ENCODE measurements around the gene ONECUT2. TPM values are rescaled to one million over a fixed set of nuclear protein-coding genes. Genes with fewer than 3 reads are reported as not detected.
"Not testable (repeated sequence)": the region's sequence is repeated elsewhere in the genome, so short reads cannot be mapped to it uniquely, and the experiment has no call there.

Gene ONECUT2
- polyA plus RNA-seq, 2 donors, result under 0.01 TPM

- no peaks in the 10 kb centered on the region for H3K36me3 ChIP-seq (ENCODE audit: control insufficient read depth in 2 of 2, insufficient read depth in 2 of 2, low read length in 1 of 2)
- H3K27ac ChIP-seq (ENCODE audit: low read depth in 2 of 2, low read length in 1 of 2), result no peak overlapping the region
- no peaks in the 10 kb centered on the region for H3K27me3 ChIP-seq (ENCODE audit: control insufficient read depth in 1 of 2, insufficient read depth in 2 of 2, low read length in 2 of 2)
- H3K4me3 ChIP-seq (ENCODE audit: low read depth in 1 of 2, low read length in 2 of 2), result no peak overlapping the region
- no peaks in the 10 kb centered on the region for H3K4me1 ChIP-seq (ENCODE audit: control insufficient read depth in 2 of 2, insufficient read depth in 2 of 2, low read length in 1 of 2)
- 48 to 57% methylated on average over 1 of the region's 1 CpG for WGBS, 2 donors
- no peaks in the 10 kb centered on the region for H3K9me3 ChIP-seq (ENCODE audit: control insufficient read depth in 2 of 2, insufficient read depth in 1 of 2, low read depth in 1 of 2, low read length in 1 of 2)
Measured at GRCh38 chr18:57505231-57505630, 70.1 kb downstream of the ONECUT2 start.

- Histone ChIP-seq H3K36me3 (ENCODE audit: control insufficient read depth in 2 of 2, insufficient read depth in 2 of 2, low read length in 1 of 2) (no peaks in the 10 kb centered on the region), H3K4me1 (ENCODE audit: control insufficient read depth in 2 of 2, insufficient read depth in 2 of 2, low read length in 1 of 2) (no peaks in the 10 kb centered on the region), H3K9me3 (ENCODE audit: control insufficient read depth in 2 of 2, insufficient read depth in 1 of 2, low read depth in 1 of 2, low read length in 1 of 2) (no peaks in the 10 kb centered on the region), H3K27me3 (ENCODE audit: control insufficient read depth in 1 of 2, insufficient read depth in 2 of 2, low read length in 2 of 2) (no peaks in the 10 kb centered on the region), H3K4me3 (ENCODE audit: low read depth in 1 of 2, low read length in 2 of 2) (no peak overlapping the region), H3K27ac (ENCODE audit: low read depth in 2 of 2, low read length in 1 of 2) (no peak overlapping the region)
- 64 to 67% methylated on average over 6 of the region's 6 CpGs for WGBS, 2 donors
Measured at GRCh38 chr18:57516056-57516455, 80.9 kb downstream of the ONECUT2 start.

DNA sequence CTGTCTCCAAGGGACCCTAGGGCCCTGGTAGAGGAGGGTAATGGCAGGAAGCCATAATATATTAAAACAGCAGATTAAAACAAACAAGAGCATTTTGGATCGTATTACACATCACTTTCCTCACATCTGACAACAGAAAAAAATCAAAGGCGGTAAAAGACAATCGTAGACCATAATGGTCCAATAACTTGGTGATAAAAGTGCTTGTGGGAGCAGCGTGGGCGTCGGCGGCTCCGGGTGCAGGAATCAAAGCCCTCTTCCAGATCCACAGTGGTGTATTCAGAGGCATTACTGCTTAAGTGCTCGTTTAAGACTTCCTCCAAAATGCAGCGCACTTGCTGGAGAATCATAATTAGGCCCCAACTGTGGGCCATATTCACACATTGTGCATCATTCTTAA is 83.4 kb downstream of the ONECUT2 start:
- H3K9me3 ChIP-seq (ENCODE audit: control insufficient read depth in 2 of 2, insufficient read depth in 1 of 2, low read depth in 1 of 2, low read length in 1 of 2), result no peaks in the 10 kb centered on the region
- H3K27me3 ChIP-seq (ENCODE audit: control insufficient read depth in 1 of 2, insufficient read depth in 2 of 2, low read length in 2 of 2), result no peaks in the 10 kb centered on the region
- H3K4me3 ChIP-seq (ENCODE audit: low read depth in 1 of 2, low read length in 2 of 2), result no peak overlapping the region
- 72 to 81% methylated on average over 10 of the region's 10 CpGs for WGBS, 2 donors
- H3K4me1 ChIP-seq (ENCODE audit: control insufficient read depth in 2 of 2, insufficient read depth in 2 of 2, low read length in 1 of 2), result peaks cover 0 to under 1% of the 10 kb centered on the region in 2 donors
- no peak overlapping the region for H3K27ac ChIP-seq (ENCODE audit: low read depth in 2 of 2, low read length in 1 of 2)
- H3K36me3 ChIP-seq (ENCODE audit: control insufficient read depth in 2 of 2, insufficient read depth in 2 of 2, low read length in 1 of 2), result no peaks in the 10 kb centered on the region

GRCh38 chr18:57519668-57520424 is 84.7 kb downstream of the ONECUT2 start:
- H3K4me1 ChIP-seq (ENCODE audit: control insufficient read depth in 2 of 2, insufficient read depth in 2 of 2, low read length in 1 of 2), result peaks cover 0 to 2% of the 10 kb centered on the region in 2 donors
- WGBS, 2 donors, result 61 to 64% methylated on average over 7 of the region's 7 CpGs
- H3K36me3 ChIP-seq (ENCODE audit: control insufficient read depth in 2 of 2, insufficient read depth in 2 of 2, low read length in 1 of 2), result no peaks in the 10 kb centered on the region

DNA sequence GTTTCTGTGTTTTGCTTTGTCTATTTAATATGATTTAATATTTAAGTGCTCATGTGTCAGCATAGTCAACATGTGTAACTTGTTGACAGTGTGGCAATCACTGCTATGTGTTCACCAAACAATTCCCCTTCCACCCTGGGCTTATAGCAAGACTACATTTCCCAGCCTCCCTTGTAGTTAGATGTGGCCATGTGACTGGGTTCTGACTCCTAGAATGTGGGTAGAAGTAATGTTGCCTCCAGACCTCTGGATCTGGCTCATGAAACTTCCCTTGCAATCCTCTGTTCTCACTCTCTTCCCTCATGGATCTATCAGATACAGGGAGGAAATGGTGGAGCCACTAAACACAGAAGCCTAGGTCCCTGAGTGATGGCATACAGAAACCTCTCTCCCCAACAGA is 87.2 kb downstream of the ONECUT2 start:
- not testable (repeated sequence) for H3K27me3 ChIP-seq (ENCODE audit: control insufficient read depth in 1 of 2, insufficient read depth in 2 of 2, low read length in 2 of 2); H3K36me3 ChIP-seq (ENCODE audit: control insufficient read depth in 2 of 2, insufficient read depth in 2 of 2, low read length in 1 of 2); H3K4me1 ChIP-seq (ENCODE audit: control insufficient read depth in 2 of 2, insufficient read depth in 2 of 2, low read length in 1 of 2); H3K4me3 ChIP-seq (ENCODE audit: low read depth in 1 of 2, low read length in 2 of 2); H3K27ac ChIP-seq (ENCODE audit: low read depth in 2 of 2, low read length in 1 of 2); H3K9me3 ChIP-seq (ENCODE audit: control insufficient read depth in 2 of 2, insufficient read depth in 1 of 2, low read depth in 1 of 2, low read length in 1 of 2)

More at GRCh38 chr18:57519668-57520424, 84.7 kb downstream of the ONECUT2 start:
- H3K27ac ChIP-seq (ENCODE audit: low read depth in 2 of 2, low read length in 1 of 2), result no peak overlapping the region
- H3K27me3 ChIP-seq (ENCODE audit: control insufficient read depth in 1 of 2, insufficient read depth in 2 of 2, low read length in 2 of 2), result no peaks in the 10 kb centered on the region
- no peaks in the 10 kb centered on the region for H3K9me3 ChIP-seq (ENCODE audit: control insufficient read depth in 2 of 2, insufficient read depth in 1 of 2, low read depth in 1 of 2, low read length in 1 of 2)
- no peak overlapping the region for H3K4me3 ChIP-seq (ENCODE audit: low read depth in 1 of 2, low read length in 2 of 2)

DNA sequence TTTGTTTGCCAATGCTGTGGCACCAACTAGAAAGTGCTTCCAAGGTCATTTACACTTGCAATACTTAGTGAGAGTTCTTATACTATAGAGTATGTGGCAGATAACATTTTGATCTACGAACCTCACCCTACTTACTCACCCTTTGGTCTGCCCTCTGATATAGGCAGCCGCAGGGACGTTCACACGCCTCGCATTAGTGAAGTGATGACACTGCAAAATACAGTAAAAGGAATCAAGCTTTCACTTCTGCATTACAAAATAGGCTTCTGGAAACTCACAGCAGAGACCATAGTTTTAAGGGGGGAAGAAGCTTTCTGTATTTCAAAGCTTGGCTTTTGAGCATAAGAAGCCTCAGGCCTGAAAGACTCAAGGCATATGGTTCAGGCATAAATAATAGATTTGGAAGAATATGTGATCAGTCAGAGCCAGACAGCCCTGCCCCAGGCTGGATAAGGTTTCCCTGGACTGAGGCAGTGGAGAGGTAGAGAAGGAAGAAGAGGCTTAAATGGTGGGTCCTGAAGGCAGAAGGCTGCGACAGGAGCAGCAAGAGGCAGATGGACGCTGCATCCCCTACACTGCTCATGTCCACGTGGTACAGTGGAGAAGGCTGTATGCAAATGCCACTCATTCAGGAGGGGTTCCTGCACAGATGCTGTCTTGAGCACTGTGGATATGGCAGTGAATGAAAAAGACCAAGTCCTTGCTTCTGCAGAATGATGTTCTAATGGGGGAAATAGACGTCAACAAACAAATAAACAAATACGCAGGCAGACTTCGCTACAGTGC is 88.2 kb downstream of the ONECUT2 start:
- WGBS, 2 donors, result 75 to 76% methylated on average over 11 of the region's 11 CpGs
- Histone ChIP-seq H3K27me3 (ENCODE audit: control insufficient read depth in 1 of 2, insufficient read depth in 2 of 2, low read length in 2 of 2) (no peaks in the 10 kb centered on the region), H3K4me1 (ENCODE audit: control insufficient read depth in 2 of 2, insufficient read depth in 2 of 2, low read length in 1 of 2) (peaks cover 0 to 2% of the 10 kb centered on the region in 2 donors)

DNA sequence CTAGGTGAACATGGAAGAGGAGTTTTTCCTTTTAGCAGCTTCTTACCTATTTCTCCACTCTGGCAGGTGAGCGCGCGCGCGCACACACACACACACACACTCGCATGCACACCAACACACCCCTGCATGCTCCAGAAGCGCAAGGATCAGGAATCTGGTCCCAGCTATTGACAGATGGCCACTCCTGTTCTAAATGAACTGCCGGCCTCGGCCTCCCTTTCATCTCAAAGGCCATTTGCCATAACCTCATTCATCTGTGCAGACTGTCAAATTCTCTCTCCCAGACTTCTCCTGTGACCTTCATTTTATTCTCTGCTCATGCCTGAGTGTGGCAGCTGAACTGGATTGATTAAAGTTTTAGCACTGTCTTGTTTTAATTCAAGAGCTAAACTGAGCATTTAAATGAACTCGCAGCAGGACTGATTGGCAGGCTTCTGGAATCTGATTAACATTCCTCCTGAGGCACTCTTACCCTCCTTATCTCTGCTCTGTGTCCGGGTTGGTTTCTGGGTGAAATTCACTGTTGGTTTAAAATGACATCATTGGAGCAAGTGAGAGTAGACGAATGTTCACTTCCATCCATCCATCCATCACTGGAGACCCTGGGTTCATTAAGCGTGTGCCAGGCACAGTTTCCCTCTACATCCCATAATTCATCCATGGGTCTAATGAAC is 92.5 kb downstream of the ONECUT2 start:
- Histone ChIP-seq H3K4me3 (ENCODE audit: low read depth in 1 of 2, low read length in 2 of 2) (no peak overlapping the region), H3K9me3 (ENCODE audit: control insufficient read depth in 2 of 2, insufficient read depth in 1 of 2, low read depth in 1 of 2, low read length in 1 of 2) (no peaks in the 10 kb centered on the region)
- 55 to 62% methylated on average over 13 of the region's 13 CpGs for WGBS, 2 donors

More for the DNA sequence above, 88.2 kb downstream of the ONECUT2 start:
- Histone ChIP-seq H3K9me3 (ENCODE audit: control insufficient read depth in 2 of 2, insufficient read depth in 1 of 2, low read depth in 1 of 2, low read length in 1 of 2) (no peaks in the 10 kb centered on the region), H3K36me3 (ENCODE audit: control insufficient read depth in 2 of 2, insufficient read depth in 2 of 2, low read length in 1 of 2) (no peaks in the 10 kb centered on the region), H3K27ac (ENCODE audit: low read depth in 2 of 2, low read length in 1 of 2) (no peak overlapping the region), H3K4me3 (ENCODE audit: low read depth in 1 of 2, low read length in 2 of 2) (no peak overlapping the region)

DNA sequence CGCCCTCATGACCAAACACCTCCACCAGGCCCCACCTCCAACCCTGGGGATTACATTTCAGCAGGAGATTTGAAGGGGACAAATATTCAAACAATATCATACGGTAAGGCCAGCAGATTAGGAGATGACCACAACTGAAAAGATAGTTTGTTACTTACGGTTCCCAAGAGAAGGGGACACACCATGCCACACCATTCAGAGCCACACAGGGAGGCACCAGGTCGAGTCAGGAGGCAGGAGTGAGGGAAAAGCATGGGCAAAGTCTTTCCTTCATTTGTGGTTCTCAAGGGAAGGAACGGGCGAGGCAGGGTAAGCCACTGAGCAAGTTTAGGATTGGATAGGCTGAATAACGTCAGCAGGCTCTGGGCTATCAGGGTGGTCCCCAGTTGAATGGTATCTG is 94.0 kb downstream of the ONECUT2 start:
- no peaks in the 10 kb centered on the region for H3K36me3 ChIP-seq (ENCODE audit: control insufficient read depth in 2 of 2, insufficient read depth in 2 of 2, low read length in 1 of 2)
- no peaks in the 10 kb centered on the region for H3K9me3 ChIP-seq (ENCODE audit: control insufficient read depth in 2 of 2, insufficient read depth in 1 of 2, low read depth in 1 of 2, low read length in 1 of 2)
- no peaks in the 10 kb centered on the region for H3K4me1 ChIP-seq (ENCODE audit: control insufficient read depth in 2 of 2, insufficient read depth in 2 of 2, low read length in 1 of 2)
- H3K27me3 ChIP-seq (ENCODE audit: control insufficient read depth in 1 of 2, insufficient read depth in 2 of 2, low read length in 2 of 2), result no peaks in the 10 kb centered on the region
- WGBS, 2 donors, result 74 to 81% methylated on average over 7 of the region's 7 CpGs
- no peak overlapping the region for H3K27ac ChIP-seq (ENCODE audit: low read depth in 2 of 2, low read length in 1 of 2)
- no peak overlapping the region for H3K4me3 ChIP-seq (ENCODE audit: low read depth in 1 of 2, low read length in 2 of 2)

More for the DNA sequence above, 92.5 kb downstream of the ONECUT2 start:
- no peaks in the 10 kb centered on the region for H3K27me3 ChIP-seq (ENCODE audit: control insufficient read depth in 1 of 2, insufficient read depth in 2 of 2, low read length in 2 of 2)
- H3K36me3 ChIP-seq (ENCODE audit: control insufficient read depth in 2 of 2, insufficient read depth in 2 of 2, low read length in 1 of 2), result no peaks in the 10 kb centered on the region
- no peak overlapping the region for H3K27ac ChIP-seq (ENCODE audit: low read depth in 2 of 2, low read length in 1 of 2)
- peaks cover 0 to 2% of the 10 kb centered on the region in 2 donors for H3K4me1 ChIP-seq (ENCODE audit: control insufficient read depth in 2 of 2, insufficient read depth in 2 of 2, low read length in 1 of 2)

- no peaks in the 10 kb centered on the region for H3K36me3 ChIP-seq (ENCODE audit: control insufficient read depth in 2 of 2, insufficient read depth in 2 of 2, low read length in 1 of 2)
- H3K9me3 ChIP-seq (ENCODE audit: control insufficient read depth in 2 of 2, insufficient read depth in 1 of 2, low read depth in 1 of 2, low read length in 1 of 2), result no peaks in the 10 kb centered on the region
- no peak overlapping the region for H3K27ac ChIP-seq (ENCODE audit: low read depth in 2 of 2, low read length in 1 of 2)
- no peaks in the 10 kb centered on the region for H3K4me1 ChIP-seq (ENCODE audit: control insufficient read depth in 2 of 2, insufficient read depth in 2 of 2, low read length in 1 of 2)
- H3K4me3 ChIP-seq (ENCODE audit: low read depth in 1 of 2, low read length in 2 of 2), result no peak overlapping the region
- H3K27me3 ChIP-seq (ENCODE audit: control insufficient read depth in 1 of 2, insufficient read depth in 2 of 2, low read length in 2 of 2), result no peaks in the 10 kb centered on the region
- 37 to 49% methylated on average over 16 of the region's 16 CpGs for WGBS, 2 donors
Measured at GRCh38 chr18:57533006-57533867, 98.1 kb downstream of the ONECUT2 start.

Data from esophagus (tissue), 2 donors.